K562 (cell line): Measurements from ENCODE around the gene AHSG. TPM values are rescaled to one million over a fixed set of nuclear protein-coding genes. Genes with fewer than 3 reads are reported as not detected.

Experiments used
- ATAC-seq: fragments of 200-7000 bp; cut with Tn5 transposase; 3 replicates; pipeline ENCODE4 v1.9.1; 2020; ENCODE audit warnings: moderate library complexity
- BruUV-seq: library from RNA; stranded (reverse); fragments of 400-500 nt; replicated peaks from 2 replicates; lab custom pipeline; 2021; lab: Mats Ljungman, UMichigan
- CTCF ChIA-PET: fragments of 300-600 bp; formaldehyde crosslinking; extraction: SDS; loops from one replicate; lab custom pipeline; 2021; ENCODE audit warnings: low intra/inter-chr PET ratio; lab: Yijun Ruan, JAX
- POLR2A ChIA-PET: fragments of 300-600, 350-650 bp; sonication (Branson Sonifier 250); formaldehyde crosslinking; extraction: SDS; loops from one replicate; lab custom pipeline; 2021; ENCODE audit warnings: antibody characterized with exemption, inconsistent platforms; lab: Yijun Ruan, JAX
- DNase-seq, 4 experiments: peaks; one replicate each; pipeline versions ENCODE4 v3.0.0 to v3.0.0-alpha.2; 2011 to 2018; ENCODE audit warnings: low spot score in 3 of 4, mixed read lengths in 3 of 4; ENCODE audit errors: extremely low read depth in 1 of 4
- FAIRE-seq: peaks from 2 replicates; lab custom pipeline; 2011; peaks lifted over from hg19 to GRCh38; lab: Jason Lieb, UNC
- H2AFZ ChIP-seq: 2 replicates; pipeline ENCODE4 v1.6.0; 2011; ENCODE audit warnings: low read depth, low read length, control low read depth, inconsistent platforms
- H3K27ac ChIP-seq: fragments of 200-600 bp; 3 replicates; pipeline ENCODE4 v1.8.0; 2011; ENCODE audit warnings: low read depth, mild to moderate bottlenecking, control low read depth, inconsistent platforms, low read length, moderate library complexity, mixed read lengths; ENCODE audit errors: extremely low read depth
- H3K27me3 ChIP-seq, 2 experiments: fragments of 300-600 bp in 1 of 2; 2 replicates in 1 of 2; 3 replicates in 1 of 2; pipeline versions ENCODE4 v1.6.0 to v1.8.0; 2011; ENCODE audit warnings: inconsistent platforms in 2 of 2, low read length in 2 of 2, mild to moderate bottlenecking in 1 of 2, mixed read lengths in 1 of 2, moderate library complexity in 1 of 2; ENCODE audit not compliant: control insufficient read depth in 2 of 2, insufficient read depth in 2 of 2
- H3K36me3 ChIP-seq: fragments of 300-600 bp; 3 replicates; pipeline ENCODE4 v1.8.0; 2011; ENCODE audit warnings: mild to moderate bottlenecking, low read length, inconsistent platforms; ENCODE audit not compliant: control insufficient read depth, insufficient read depth
- H3K4me1 ChIP-seq, 2 experiments: fragments of 200-600 bp in 1 of 2; replicated peaks in 1 of 2; 2 replicates in 1 of 2; 3 replicates in 1 of 2; pipeline versions ENCODE4 v1.5.1 to v1.8.0; 2011; ENCODE audit warnings: inconsistent platforms in 2 of 2, low read length in 2 of 2, mild to moderate bottlenecking in 1 of 2, mixed read lengths in 1 of 2, moderate library complexity in 1 of 2; ENCODE audit not compliant: control insufficient read depth in 2 of 2, insufficient read depth in 2 of 2
- H3K4me2 ChIP-seq: 2 replicates; pipeline ENCODE4 v1.6.1; 2011; ENCODE audit warnings: low read length, control low read depth, inconsistent platforms, mixed read lengths; ENCODE audit not compliant: insufficient read depth
- H3K4me3 ChIP-seq: fragments of 200-600 bp; sonication (generic), shearing (Covaris generic); 2 replicates; pipeline ENCODE4 v1.5.1; 2016; ENCODE audit warnings: control low read depth, inconsistent platforms
- H3K79me2 ChIP-seq: fragments of 200-600 bp; 3 replicates; pipeline ENCODE4 v1.8.0; 2011; ENCODE audit warnings: low read length, inconsistent platforms; ENCODE audit not compliant: control insufficient read depth, insufficient read depth
- H3K9ac ChIP-seq, 2 experiments: 2 replicates each; pipeline versions ENCODE4 v1.6.0 to v1.6.1; 2011; ENCODE audit warnings: low read depth in 2 of 2, low read length in 2 of 2, control low read depth in 1 of 2, inconsistent platforms in 1 of 2, mild to moderate bottlenecking in 1 of 2, mixed read lengths in 1 of 2; ENCODE audit not compliant: insufficient read depth in 1 of 2
- H3K9me1 ChIP-seq: one replicate; pipeline ENCODE4 v1.6.0; 2011; ENCODE audit warnings: inconsistent platforms, mild to moderate bottlenecking, low read length, moderate library complexity; ENCODE audit not compliant: control insufficient read depth, insufficient read depth
- H3K9me3 ChIP-seq: replicated peaks from 2 replicates; pipeline ENCODE4 v1.5.1; 2011; ENCODE audit warnings: low read depth, low read length, inconsistent platforms; ENCODE audit not compliant: control insufficient read depth, insufficient read depth
- H4K20me1 ChIP-seq: replicated peaks from 2 replicates; pipeline ENCODE4 v1.6.1; 2011; ENCODE audit warnings: low read length, inconsistent platforms, mixed read lengths; ENCODE audit not compliant: control insufficient read depth, insufficient read depth
- CBFA2T2 ChIP-seq: fragments of 450-650 bp; conservative IDR thresholded peaks from 2 replicates; pipeline ENCODE4 v1.6.1; 2017; ENCODE audit warnings: mild to moderate bottlenecking
- ETV5 ChIP-seq: sonication (generic); formaldehyde crosslinking; IDR thresholded peaks from 2 replicates; pipeline ENCODE4 v1.4.0; 2020; ENCODE audit warnings: low read depth, mild to moderate bottlenecking, missing genetic modification reagents
- MBD2 ChIP-seq: sonication (generic); IDR thresholded peaks from 2 replicates; pipeline ENCODE4 v1.6.1; 2016; ENCODE audit warnings: low read depth, borderline replicate concordance
- WGBS: fragments of 100-300 bp; shearing (Covaris generic); methylation state at CpG from one replicate; pipeline ENCODE4 v1.1.6; 2016; ENCODE audit warnings: low coverage, mixed read lengths; ENCODE audit not compliant: insufficient coverage; ENCODE audit errors: missing lambda C conversion rate; 5-methylcytosine and 5-hydroxymethylcytosine counted together
- in situ Hi-C: fragments of 300-500 bp; cut with MboI; formaldehyde crosslinking; loops from 4 replicates; pipeline ENCODE4 v1.15.0; 2018; ENCODE audit warnings: inconsistent platforms, mixed read lengths
- intact Hi-C: fragments of 100-400 bp; cut with micrococcal nuclease; formaldehyde crosslinking; loops from 2 replicates; pipeline ENCODE4 v1.14.2; 2022
- polyA plus RNA-seq, 8 experiments: library from polyadenylated mRNA; depleted of rRNA in 4 of 8; stranded (reverse) in 5 of 8; unstranded in 3 of 8; fragments of >200 nt; fragmentation: Nextera tagmentation in 2 of 8; fragmentation: Illumina TruSeq in 1 of 8; extraction: Ambion mirVana in 2 of 8; extraction: Trizol in 1 of 8; gene quantifications; 2 replicates each; pipeline versions ENCODE4 v1.2.1 to v1.2.3, GENCODE V29; 2011 to 2014; ENCODE audit warnings: inconsistent platforms in 1 of 8, missing spikeins in 1 of 8
- total RNA-seq, 7 experiments: library from RNA; depleted of rRNA in 6 of 7; stranded (reverse); fragments of >200 nt in 6 of 7; fragmentation: Illumina TruSeq in 2 of 7; extraction: Trizol in 2 of 7; gene quantifications; 2 replicates each; pipeline versions ENCODE4 v1.2.1 to v1.2.3, GENCODE V29; 2011 to 2021; ENCODE audit warnings: low replicate concordance in 1 of 7
- TF ChIP-seq, protein P1 (sequence below): fragments of 250-450 bp; sonication (Bioruptor Pico); IDR thresholded peaks from 2 replicates; pipeline ENCODE4 v1.5.0; 2020; ENCODE audit warnings: mild to moderate bottlenecking, borderline replicate concordance

The AHSG gene
- total and polyA plus RNA-seq, 9 of the 15 experiments (the other 6 are each of a cell fraction or from before 2014, with no cell fraction given): 0.69 TPM; not detected in 8

DNA sequence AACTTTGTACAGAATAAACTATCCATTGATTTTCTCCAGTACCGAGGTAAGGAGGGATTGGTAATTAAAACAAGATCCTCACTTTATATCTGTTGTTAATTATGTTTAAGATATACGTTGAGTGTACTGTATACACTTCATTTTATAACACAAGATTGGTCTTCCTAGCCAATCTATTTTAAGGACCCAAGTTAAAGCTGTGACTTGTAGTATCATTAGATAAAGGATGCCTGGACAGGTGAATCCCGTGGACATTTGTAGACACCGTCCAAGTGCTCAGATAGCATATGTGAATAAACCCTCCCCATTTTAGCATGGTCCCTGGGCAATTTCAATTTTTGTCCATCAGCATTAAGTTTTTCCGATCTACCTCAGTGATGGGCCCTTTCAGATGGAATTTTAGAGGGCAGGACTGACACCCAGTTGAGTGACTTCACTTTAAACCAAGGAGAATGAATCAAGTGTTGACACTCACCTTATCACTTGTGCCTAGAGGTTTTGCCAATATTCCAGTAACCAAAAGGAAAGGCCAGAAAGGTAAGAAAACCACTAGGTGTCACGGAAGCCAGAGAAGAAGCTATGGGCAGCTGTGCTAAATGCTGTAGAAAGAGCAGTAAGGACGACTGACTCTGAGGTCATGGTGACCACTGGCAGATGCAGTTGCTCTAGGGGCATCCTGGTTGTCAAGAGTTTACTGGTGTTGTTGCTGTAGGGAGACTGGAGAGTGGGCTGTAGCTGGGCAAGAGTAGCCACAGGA is 9.2 kb downstream of the AHSG start:
- intact Hi-C loops (no loop called here), in situ Hi-C loops (no loop called here)
- Histone ChIP-seq H3K4me2 (no peak overlapping the region), H3K27me3 (peaks cover 9 to 60% of the 10 kb centered on the region in 2 experiments; a peak in 4 of 5 replicates), H3K36me3 (no peaks in the 10 kb centered on the region), H3K9me1 (no peaks in the 10 kb centered on the region), H2AFZ (no peak overlapping the region), H3K9ac (no peak overlapping the region), H3K27ac (no peak overlapping the region), H3K79me2 (no peaks in the 10 kb centered on the region), H3K4me3 (no peak overlapping the region), H4K20me1 (no peaks in the 10 kb centered on the region), H3K4me1 (peaks cover 3 to 8% of the 10 kb centered on the region in 2 experiments; a peak in 3 of 5 replicates), H3K9me3 (0 out of 2 replicates have a peak, but pooled peaks cover 1% of the 10 kb centered on the region)
- POLR2A ChIA-PET: interaction anchor here (2.6 kb wide), 1 partner anchor 162 kb away, joined by 10 read pairs; the partner anchor contains the start of gene EIF4A2
- ATAC-seq (no peak), DNase-seq (no peak), FAIRE-seq (no peak)
- 3% methylated on average over 7 of the region's 7 CpGs for WGBS
- no peak for TF ChIP-seq ETV5 (CRISPR knock-in tag)
- no peak for TF ChIP-seq MBD2
- TF ChIP-seq, protein P1, sequence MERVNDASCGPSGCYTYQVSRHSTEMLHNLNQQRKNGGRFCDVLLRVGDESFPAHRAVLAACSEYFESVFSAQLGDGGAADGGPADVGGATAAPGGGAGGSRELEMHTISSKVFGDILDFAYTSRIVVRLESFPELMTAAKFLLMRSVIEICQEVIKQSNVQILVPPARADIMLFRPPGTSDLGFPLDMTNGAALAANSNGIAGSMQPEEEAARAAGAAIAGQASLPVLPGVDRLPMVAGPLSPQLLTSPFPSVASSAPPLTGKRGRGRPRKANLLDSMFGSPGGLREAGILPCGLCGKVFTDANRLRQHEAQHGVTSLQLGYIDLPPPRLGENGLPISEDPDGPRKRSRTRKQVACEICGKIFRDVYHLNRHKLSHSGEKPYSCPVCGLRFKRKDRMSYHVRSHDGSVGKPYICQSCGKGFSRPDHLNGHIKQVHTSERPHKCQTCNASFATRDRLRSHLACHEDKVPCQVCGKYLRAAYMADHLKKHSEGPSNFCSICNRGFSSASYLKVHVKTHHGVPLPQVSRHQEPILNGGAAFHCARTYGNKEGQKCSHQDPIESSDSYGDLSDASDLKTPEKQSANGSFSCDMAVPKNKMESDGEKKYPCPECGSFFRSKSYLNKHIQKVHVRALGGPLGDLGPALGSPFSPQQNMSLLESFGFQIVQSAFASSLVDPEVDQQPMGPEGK (CRISPR knock-in tag): no peak
- no peak for TF ChIP-seq CBFA2T2
- CTCF ChIA-PET: no interaction called here
- BruUV-seq: no TSS peak
